HepG2 (cell line): ENCODE data around the gene SEPTIN12. TPM values are rescaled to one million over a fixed set of nuclear protein-coding genes. Genes with fewer than 3 reads are reported as not detected.

ENCODE experiments used
- AKAP8 ChIP-seq: sonication (generic); formaldehyde crosslinking; IDR thresholded peaks from 2 replicates; pipeline ENCODE4 v1.5.1; 2020; ENCODE audit warnings: mild to moderate bottlenecking, missing genetic modification reagents
- BORCS8-MEF2B ChIP-seq: sonication (generic); formaldehyde crosslinking; IDR thresholded peaks from 2 replicates; pipeline ENCODE4 v1.8.0; 2022; ENCODE audit warnings: mild to moderate bottlenecking, missing genetic modification reagents
- GZF1 ChIP-seq: sonication (generic); formaldehyde crosslinking; IDR thresholded peaks from 2 replicates; pipeline ENCODE4 v1.5.1; 2020; ENCODE audit warnings: mild to moderate bottlenecking, missing genetic modification reagents
- KDM3A ChIP-seq: IDR thresholded peaks from 2 replicates; pipeline ENCODE4 v1.6.1; 2018; ENCODE audit warnings: low read depth, missing compliant biosample characterization
- KLF11 ChIP-seq: IDR thresholded peaks from 2 replicates; pipeline ENCODE4 v1.6.1; 2016; ENCODE audit warnings: missing compliant biosample characterization
- NBN ChIP-seq: fragments of 450-650 bp; conservative IDR thresholded peaks from 2 replicates; pipeline ENCODE4 v1.6.1; 2017
- ZBTB20 ChIP-seq: sonication (generic); formaldehyde crosslinking; IDR thresholded peaks from 2 replicates; pipeline ENCODE4 v1.8.1; 2023; ENCODE audit warnings: missing genetic modification reagents, low read depth, mild to moderate bottlenecking, borderline replicate concordance
- ZNF160 ChIP-seq: sonication (generic); formaldehyde crosslinking; IDR thresholded peaks from 2 replicates; pipeline ENCODE4 v1.8.0; 2022; ENCODE audit warnings: mild to moderate bottlenecking, inconsistent platforms, missing genetic modification reagents
- polyA plus RNA-seq, 8 experiments: library from polyadenylated mRNA; depleted of rRNA in 3 of 8; stranded (reverse) in 7 of 8; unstranded in 1 of 8; fragments of >200 nt; fragmentation: Illumina TruSeq in 4 of 8; extraction: Trizol in 4 of 8; gene quantifications; 2 replicates each; pipeline versions ENCODE4 v1.2.1 to v1.2.3, GENCODE V29; 2011 to 2016; ENCODE audit warnings: low read depth in 4 of 8, missing spikeins in 1 of 8, mixed read lengths in 1 of 8; ENCODE audit not compliant: insufficient read depth in 1 of 8
- total RNA-seq, 5 experiments: library from RNA; depleted of rRNA; stranded (reverse); fragments of >200 nt; fragmentation: Illumina TruSeq; extraction: Trizol; gene quantifications; 2 replicates each; pipeline ENCODE4 v1.2.3, GENCODE V29; 2016; ENCODE audit warnings: low read depth in 1 of 5
- TF ChIP-seq, protein P1 (sequence below): sonication (generic); formaldehyde crosslinking; IDR thresholded peaks from 2 replicates; pipeline ENCODE4 v1.5.0; 2020; ENCODE audit warnings: mild to moderate bottlenecking, missing genetic modification reagents, borderline replicate concordance
- TF ChIP-seq, protein P2 (sequence below): sonication (generic); formaldehyde crosslinking; IDR thresholded peaks from 2 replicates; pipeline ENCODE4 v1.4.0; 2020; ENCODE audit warnings: low read depth, mild to moderate bottlenecking, missing genetic modification reagents
- TF ChIP-seq, protein P3 (sequence below): sonication (generic); formaldehyde crosslinking; IDR thresholded peaks from 2 replicates; pipeline ENCODE4 v1.5.1; 2020; ENCODE audit warnings: mild to moderate bottlenecking, missing genetic modification reagents
- TF ChIP-seq, protein P4 (sequence below), 2 experiments: sonication (generic) in 1 of 2; formaldehyde crosslinking in 1 of 2; IDR thresholded peaks; 2 replicates each; pipeline versions ENCODE4 v1.6.1 to v1.9.0; 2014 to 2022; ENCODE audit warnings: antibody characterized with exemption in 1 of 2, borderline replicate concordance in 1 of 2, inconsistent platforms in 1 of 2, low read depth in 1 of 2, missing genetic modification reagents in 1 of 2
- TF ChIP-seq, protein P5 (sequence below): sonication (generic); formaldehyde crosslinking; IDR thresholded peaks from 2 replicates; pipeline ENCODE4 v1.8.1; 2023; ENCODE audit warnings: missing genetic modification reagents, mild to moderate bottlenecking, borderline replicate concordance

SEPTIN12 gene
- total and polyA plus RNA-seq, 2 of the 13 experiments (the other 11 are each of a cell fraction or from before 2014, with no cell fraction given), result 0.22 TPM; not detected in 1

DNA sequence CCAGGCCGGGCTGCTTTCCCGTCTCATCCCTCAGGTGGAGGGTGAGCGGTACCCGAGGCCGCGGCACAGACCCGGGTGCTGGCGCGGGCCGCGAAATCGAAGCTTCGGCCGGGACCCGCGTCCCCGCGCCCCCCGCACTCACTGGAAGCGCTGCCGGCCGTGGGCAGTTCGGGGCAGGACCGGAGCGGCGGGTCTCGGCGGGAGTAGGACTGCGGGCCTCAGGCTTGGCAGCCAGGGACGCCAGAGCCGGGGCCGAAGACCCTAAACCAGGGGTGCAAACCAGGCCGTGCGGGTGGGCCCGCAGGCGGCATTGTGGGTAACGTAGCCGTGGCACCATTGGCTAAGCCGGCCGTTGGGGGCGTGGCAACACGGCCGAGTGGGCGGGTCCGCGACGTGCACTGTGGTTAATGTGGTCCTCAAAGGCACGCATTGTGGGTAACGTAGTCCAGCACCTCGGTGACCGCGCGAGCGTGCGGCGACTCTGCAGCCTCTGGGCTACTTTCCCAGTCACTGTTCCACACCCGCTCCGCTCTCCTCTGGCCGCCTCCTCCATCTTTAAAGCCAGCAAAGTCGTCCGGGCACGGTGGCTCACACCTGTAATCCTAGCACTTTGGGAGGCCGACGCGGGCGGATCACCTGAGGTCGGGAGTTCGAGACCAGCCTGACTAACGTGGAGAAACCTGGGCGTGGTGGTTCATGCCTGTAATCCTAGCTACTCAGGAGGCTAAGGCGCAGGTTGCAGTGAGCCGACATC, 21.1 kb downstream of the SEPTIN12 start, which contains the start of gene ZNF500 (continued):
- TF ChIP-seq, protein P1, sequence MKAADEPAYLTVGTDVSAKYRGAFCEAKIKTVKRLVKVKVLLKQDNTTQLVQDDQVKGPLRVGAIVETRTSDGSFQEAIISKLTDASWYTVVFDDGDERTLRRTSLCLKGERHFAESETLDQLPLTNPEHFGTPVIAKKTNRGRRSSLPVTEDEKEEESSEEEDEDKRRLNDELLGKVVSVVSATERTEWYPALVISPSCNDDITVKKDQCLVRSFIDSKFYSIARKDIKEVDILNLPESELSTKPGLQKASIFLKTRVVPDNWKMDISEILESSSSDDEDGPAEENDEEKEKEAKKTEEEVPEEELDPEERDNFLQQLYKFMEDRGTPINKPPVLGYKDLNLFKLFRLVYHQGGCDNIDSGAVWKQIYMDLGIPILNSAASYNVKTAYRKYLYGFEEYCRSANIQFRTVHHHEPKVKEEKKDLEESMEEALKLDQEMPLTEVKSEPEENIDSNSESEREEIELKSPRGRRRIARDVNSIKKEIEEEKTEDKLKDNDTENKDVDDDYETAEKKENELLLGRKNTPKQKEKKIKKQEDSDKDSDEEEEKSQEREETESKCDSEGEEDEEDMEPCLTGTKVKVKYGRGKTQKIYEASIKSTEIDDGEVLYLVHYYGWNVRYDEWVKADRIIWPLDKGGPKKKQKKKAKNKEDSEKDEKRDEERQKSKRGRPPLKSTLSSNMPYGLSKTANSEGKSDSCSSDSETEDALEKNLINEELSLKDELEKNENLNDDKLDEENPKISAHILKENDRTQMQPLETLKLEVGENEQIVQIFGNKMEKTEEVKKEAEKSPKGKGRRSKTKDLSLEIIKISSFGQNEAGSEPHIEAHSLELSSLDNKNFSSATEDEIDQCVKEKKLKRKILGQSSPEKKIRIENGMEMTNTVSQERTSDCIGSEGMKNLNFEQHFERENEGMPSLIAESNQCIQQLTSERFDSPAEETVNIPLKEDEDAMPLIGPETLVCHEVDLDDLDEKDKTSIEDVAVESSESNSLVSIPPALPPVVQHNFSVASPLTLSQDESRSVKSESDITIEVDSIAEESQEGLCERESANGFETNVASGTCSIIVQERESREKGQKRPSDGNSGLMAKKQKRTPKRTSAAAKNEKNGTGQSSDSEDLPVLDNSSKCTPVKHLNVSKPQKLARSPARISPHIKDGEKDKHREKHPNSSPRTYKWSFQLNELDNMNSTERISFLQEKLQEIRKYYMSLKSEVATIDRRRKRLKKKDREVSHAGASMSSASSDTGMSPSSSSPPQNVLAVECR (CRISPR knock-in tag), result peak; percentile 92
- TF ChIP-seq, protein P2, sequence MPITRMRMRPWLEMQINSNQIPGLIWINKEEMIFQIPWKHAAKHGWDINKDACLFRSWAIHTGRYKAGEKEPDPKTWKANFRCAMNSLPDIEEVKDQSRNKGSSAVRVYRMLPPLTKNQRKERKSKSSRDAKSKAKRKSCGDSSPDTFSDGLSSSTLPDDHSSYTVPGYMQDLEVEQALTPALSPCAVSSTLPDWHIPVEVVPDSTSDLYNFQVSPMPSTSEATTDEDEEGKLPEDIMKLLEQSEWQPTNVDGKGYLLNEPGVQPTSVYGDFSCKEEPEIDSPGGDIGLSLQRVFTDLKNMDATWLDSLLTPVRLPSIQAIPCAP (CRISPR knock-in tag), result 0 out of 2 replicates have a peak, but pooled peaks have one; percentile 66
- TF ChIP-seq ZNF160 (CRISPR knock-in tag) (no peak; the same call in 1 of the 2 replicates), KLF11 (CRISPR knock-in tag) (0 out of 2 replicates have a peak, but pooled peaks have one; percentile 68), BORCS8-MEF2B (peak; percentile 46; the same call in 1 of the 2 replicates), KDM3A (CRISPR knock-in tag) (peak; percentile 43; the same call in 1 of the 2 replicates), NBN (no peak), ZBTB20 (CRISPR knock-in tag) (no peak), GZF1 (CRISPR knock-in tag) (peak; percentile 63; the same call in 1 of the 2 replicates), AKAP8 (CRISPR knock-in tag) (0 out of 2 replicates have a peak, but pooled peaks have one; percentile 66)
- TF ChIP-seq, protein P3, sequence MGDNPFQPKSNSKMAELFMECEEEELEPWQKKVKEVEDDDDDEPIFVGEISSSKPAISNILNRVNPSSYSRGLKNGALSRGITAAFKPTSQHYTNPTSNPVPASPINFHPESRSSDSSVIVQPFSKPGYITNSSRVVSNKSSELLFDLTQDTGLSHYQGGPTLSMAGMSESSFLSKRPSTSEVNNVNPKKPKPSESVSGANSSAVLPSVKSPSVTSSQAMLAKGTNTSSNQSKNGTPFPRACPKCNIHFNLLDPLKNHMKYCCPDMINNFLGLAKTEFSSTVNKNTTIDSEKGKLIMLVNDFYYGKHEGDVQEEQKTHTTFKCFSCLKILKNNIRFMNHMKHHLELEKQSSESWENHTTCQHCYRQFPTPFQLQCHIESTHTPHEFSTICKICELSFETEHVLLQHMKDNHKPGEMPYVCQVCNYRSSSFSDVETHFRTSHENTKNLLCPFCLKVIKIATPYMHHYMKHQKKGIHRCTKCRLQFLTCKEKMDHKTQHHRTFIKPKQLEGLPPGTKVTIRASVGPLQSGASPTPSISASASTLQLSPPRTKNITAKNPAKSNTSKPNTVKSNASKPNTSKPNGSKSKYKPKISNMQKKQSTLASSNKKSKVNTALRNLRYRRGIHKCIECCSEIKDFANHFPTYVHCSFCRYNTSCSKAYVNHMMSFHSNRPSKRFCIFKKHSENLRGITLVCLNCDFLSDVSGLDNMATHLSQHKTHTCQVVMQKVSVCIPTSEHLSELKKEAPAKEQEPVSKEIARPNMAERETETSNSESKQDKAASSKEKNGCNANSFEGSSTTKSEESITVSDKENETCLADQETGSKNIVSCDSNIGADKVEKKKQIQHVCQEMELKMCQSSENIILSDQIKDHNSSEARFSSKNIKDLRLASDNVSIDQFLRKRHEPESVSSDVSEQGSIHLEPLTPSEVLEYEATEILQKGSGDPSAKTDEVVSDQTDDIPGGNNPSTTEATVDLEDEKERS, result peak; percentile 96
- TF ChIP-seq, protein P4, sequence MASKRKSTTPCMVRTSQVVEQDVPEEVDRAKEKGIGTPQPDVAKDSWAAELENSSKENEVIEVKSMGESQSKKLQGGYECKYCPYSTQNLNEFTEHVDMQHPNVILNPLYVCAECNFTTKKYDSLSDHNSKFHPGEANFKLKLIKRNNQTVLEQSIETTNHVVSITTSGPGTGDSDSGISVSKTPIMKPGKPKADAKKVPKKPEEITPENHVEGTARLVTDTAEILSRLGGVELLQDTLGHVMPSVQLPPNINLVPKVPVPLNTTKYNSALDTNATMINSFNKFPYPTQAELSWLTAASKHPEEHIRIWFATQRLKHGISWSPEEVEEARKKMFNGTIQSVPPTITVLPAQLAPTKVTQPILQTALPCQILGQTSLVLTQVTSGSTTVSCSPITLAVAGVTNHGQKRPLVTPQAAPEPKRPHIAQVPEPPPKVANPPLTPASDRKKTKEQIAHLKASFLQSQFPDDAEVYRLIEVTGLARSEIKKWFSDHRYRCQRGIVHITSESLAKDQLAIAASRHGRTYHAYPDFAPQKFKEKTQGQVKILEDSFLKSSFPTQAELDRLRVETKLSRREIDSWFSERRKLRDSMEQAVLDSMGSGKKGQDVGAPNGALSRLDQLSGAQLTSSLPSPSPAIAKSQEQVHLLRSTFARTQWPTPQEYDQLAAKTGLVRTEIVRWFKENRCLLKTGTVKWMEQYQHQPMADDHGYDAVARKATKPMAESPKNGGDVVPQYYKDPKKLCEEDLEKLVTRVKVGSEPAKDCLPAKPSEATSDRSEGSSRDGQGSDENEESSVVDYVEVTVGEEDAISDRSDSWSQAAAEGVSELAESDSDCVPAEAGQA (IDR thresholded peaks at IDR 0.05; ENCODE audit: low read depth), result no peak
- TF ChIP-seq, protein P4 (CRISPR knock-in tag; IDR thresholded peaks at IDR 0.05; ENCODE audit: borderline replicate concordance), result peak; percentile 89; the same call in 1 of the 2 replicates
- TF ChIP-seq, protein P5, sequence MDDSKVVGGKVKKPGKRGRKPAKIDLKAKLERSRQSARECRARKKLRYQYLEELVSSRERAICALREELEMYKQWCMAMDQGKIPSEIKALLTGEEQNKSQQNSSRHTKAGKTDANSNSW (CRISPR knock-in tag), result no peak
